K562 (cell line): ENCODE measurements around the gene FBP1. TPM values are rescaled to one million over a fixed set of nuclear protein-coding genes. Genes with fewer than 3 reads are reported as not detected.

ENCODE experiments used
- CTCF ChIP-seq, 3 experiments: IDR thresholded peaks in 2 of 3; conservative IDR thresholded peaks in 1 of 3; 2 replicates each; pipeline ENCODE4 v1.5.1; 2011 to 2012; ENCODE audit warnings: low read length in 3 of 3, mild to moderate bottlenecking in 3 of 3, control low read depth in 2 of 3, improper control_type of control experiment in 1 of 3, inconsistent platforms in 1 of 3, low read depth in 1 of 3, mixed read lengths in 1 of 3, moderate library complexity in 1 of 3; ENCODE audit not compliant: insufficient read depth in 2 of 3
- E2F8 ChIP-seq: fragments of 450-650 bp; IDR thresholded peaks from 2 replicates; pipeline ENCODE4 v1.7.1; 2018; ENCODE audit warnings: mild to moderate bottlenecking, low read depth; ENCODE audit not compliant: partially characterized antibody
- ETV5 ChIP-seq: sonication (generic); formaldehyde crosslinking; IDR thresholded peaks from 2 replicates; pipeline ENCODE4 v1.4.0; 2020; ENCODE audit warnings: low read depth, mild to moderate bottlenecking, missing genetic modification reagents
- MAX ChIP-seq: sonication (generic); formaldehyde crosslinking; IDR thresholded peaks from 2 replicates; pipeline ENCODE4 v1.9.0; 2022; ENCODE audit warnings: mild to moderate bottlenecking, missing genetic modification reagents
- MYC ChIP-seq, 2 experiments: fragments of 250-450 bp in 1 of 2; sonication (Bioruptor Pico) in 1 of 2; IDR thresholded peaks; 2 replicates each; pipeline versions ENCODE4 v1.5.1 to v1.6.1; 2012 to 2021; ENCODE audit warnings: low read depth in 2 of 2, borderline replicate concordance in 1 of 2, improper control_type of control experiment in 1 of 2, low read length in 1 of 2, mild to moderate bottlenecking in 1 of 2, moderate library complexity in 1 of 2
- NFE2 ChIP-seq: IDR thresholded peaks from 2 replicates; pipeline ENCODE4 v1.6.1; 2014; ENCODE audit warnings: antibody characterized with exemption, low read depth
- PKNOX1 ChIP-seq: fragments of 450-650 bp; IDR thresholded peaks from 2 replicates; pipeline ENCODE4 v1.6.1; 2016
- RERE ChIP-seq: sonication (generic); formaldehyde crosslinking; IDR thresholded peaks from 2 replicates; pipeline ENCODE4 v1.8.0; 2023; ENCODE audit warnings: missing genetic modification reagents, mild to moderate bottlenecking, borderline replicate concordance
- ZFX ChIP-seq: sonication (generic); formaldehyde crosslinking; IDR thresholded peaks from 2 replicates; pipeline ENCODE4 v1.8.0; 2022; ENCODE audit warnings: mild to moderate bottlenecking, missing genetic modification reagents, moderate library complexity
- ZNF143 ChIP-seq: sonication (generic); formaldehyde crosslinking; IDR thresholded peaks from 2 replicates; pipeline ENCODE4 v1.9.0; 2022; ENCODE audit warnings: mild to moderate bottlenecking, missing genetic modification reagents
- ZNF165 ChIP-seq: fragments of 250-450 bp; sonication (Bioruptor Pico); IDR thresholded peaks from 2 replicates; pipeline ENCODE4 v1.4.0; 2020; ENCODE audit warnings: borderline replicate concordance
- polyA plus RNA-seq, 8 experiments: library from polyadenylated mRNA; depleted of rRNA in 4 of 8; stranded (reverse) in 5 of 8; unstranded in 3 of 8; fragments of >200 nt; fragmentation: Nextera tagmentation in 2 of 8; fragmentation: Illumina TruSeq in 1 of 8; extraction: Ambion mirVana in 2 of 8; extraction: Trizol in 1 of 8; gene quantifications; 2 replicates each; pipeline versions ENCODE4 v1.2.1 to v1.2.3, GENCODE V29; 2011 to 2014; ENCODE audit warnings: inconsistent platforms in 1 of 8, missing spikeins in 1 of 8
- total RNA-seq, 7 experiments: library from RNA; depleted of rRNA in 6 of 7; stranded (reverse); fragments of >200 nt in 6 of 7; fragmentation: Illumina TruSeq in 2 of 7; extraction: Trizol in 2 of 7; gene quantifications; 2 replicates each; pipeline versions ENCODE4 v1.2.1 to v1.2.3, GENCODE V29; 2011 to 2021; ENCODE audit warnings: low replicate concordance in 1 of 7
- TF ChIP-seq, protein P1 (sequence below), 2 experiments: IDR thresholded peaks; 2 replicates each; pipeline ENCODE4 v1.6.1; 2011; ENCODE audit warnings: borderline replicate concordance in 1 of 2, control low read depth in 1 of 2, low read depth in 1 of 2, low read length in 1 of 2, mild to moderate bottlenecking in 1 of 2, mixed read lengths in 1 of 2, moderate library complexity in 1 of 2; ENCODE audit not compliant: insufficient read depth in 1 of 2, insufficient read length in 1 of 2, poor library complexity in 1 of 2, severe bottlenecking in 1 of 2; ENCODE audit errors: extremely low read depth in 1 of 2

Gene FBP1
- total and polyA plus RNA-seq, 9 of the 15 experiments (the other 6 are each of a cell fraction or from before 2014, with no cell fraction given), result 0.24 TPM; not detected in 8

- TF ChIP-seq E2F8 (no peak), PKNOX1 (peak; percentile 61), RERE (CRISPR knock-in tag) (no peak), NFE2 (peak; percentile 37; the same call in 1 of the 2 replicates), ZNF143 (peak; percentile 52), MYC (IDR thresholded peaks at IDR 0.05; ENCODE audit: low read depth, low read length) (0 out of 2 replicates have a peak, but pooled peaks have one; percentile 52), MYC (CRISPR knock-in tag; IDR thresholded peaks at IDR 0.05; ENCODE audit: borderline replicate concordance, low read depth) (no peak), ZNF165 (CRISPR knock-in tag) (no peak), ETV5 (CRISPR knock-in tag) (0 out of 2 replicates have a peak, but pooled peaks have one; percentile 20), CTCF (IDR thresholded peaks at IDR 0.05 in 2 of 3, conservative IDR thresholded peaks at IDR 0.05 in 1 of 3; ENCODE audit: insufficient read depth in 2 of 3, low read depth in 1 of 3, low read length in 3 of 3) (peak; percentile 73 to 81 (median 81)), MAX (CRISPR knock-in tag) (peak; percentile 23; the same call in 1 of the 2 replicates), ZFX (CRISPR knock-in tag) (peak; percentile 24; the same call in 1 of the 2 replicates)
- TF ChIP-seq, protein P1, sequence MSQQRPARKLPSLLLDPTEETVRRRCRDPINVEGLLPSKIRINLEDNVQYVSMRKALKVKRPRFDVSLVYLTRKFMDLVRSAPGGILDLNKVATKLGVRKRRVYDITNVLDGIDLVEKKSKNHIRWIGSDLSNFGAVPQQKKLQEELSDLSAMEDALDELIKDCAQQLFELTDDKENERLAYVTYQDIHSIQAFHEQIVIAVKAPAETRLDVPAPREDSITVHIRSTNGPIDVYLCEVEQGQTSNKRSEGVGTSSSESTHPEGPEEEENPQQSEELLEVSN (IDR thresholded peaks at IDR 0.05; ENCODE audit: borderline replicate concordance in 1 of 2, extremely low read depth in 1 of 2, insufficient read depth in 1 of 2, insufficient read length in 1 of 2, low read depth in 1 of 2, low read length in 1 of 2, poor library complexity in 1 of 2, severe bottlenecking in 1 of 2), result peak; percentile 90 to 94
Measured at GRCh38 chr9:94623253-94623652, 16.1 kb downstream of the FBP1 start (continued).
